ENCODE data around the gene RCSD1.

- TF ChIP-seq CTCF (IDR thresholded peaks at IDR 0.05; ENCODE audit: poor library complexity), result no peak
- TF ChIP-seq EZH2phosphoT487 (IDR thresholded peaks at IDR 0.05; ENCODE audit: low read depth, severe bottlenecking, unreplicated experiment), result no peak
Measured at GRCh38 chr1:167706363-167706762, 76.3 kb downstream of the RCSD1 start.

Measured in hepatocyte (in vitro differentiated cells).